HEK293T (cell line): ENCODE data around the gene MCM7.

Experiments
- CTCF ChIA-PET: fragments of 350-600 bp; formaldehyde crosslinking; extraction: SDS; loops from one replicate; lab custom pipeline; 2021; ENCODE audit warnings: antibody characterized with exemption, inconsistent platforms; lab: Yijun Ruan, JAX
- POLR2A ChIA-PET: fragments of 350-600 bp; formaldehyde crosslinking; extraction: SDS; loops from one replicate; lab custom pipeline; 2020; ENCODE audit warnings: antibody characterized with exemption, inconsistent platforms; lab: Yijun Ruan, JAX
- DNase-seq: peaks from one replicate; pipeline ENCODE4 v3.0.0; 2012; ENCODE audit warnings: mixed read lengths; ENCODE audit errors: extremely low spot score
- ARNT ChIP-seq: fragments of 450-650 bp; IDR thresholded peaks from 2 replicates; pipeline ENCODE4 v1.6.1; 2017; ENCODE audit warnings: mild to moderate bottlenecking
- BHLHE40 ChIP-seq: fragments of 450-650 bp; IDR thresholded peaks from 2 replicates; pipeline ENCODE4 v1.6.1; 2016; ENCODE audit warnings: mild to moderate bottlenecking, moderate library complexity, borderline replicate concordance
- CTBP1 ChIP-seq: fragments of 450-650 bp; IDR thresholded peaks from 2 replicates; pipeline ENCODE4 v1.6.1; 2016; ENCODE audit warnings: borderline replicate concordance
- ELF4 ChIP-seq: fragments of 450-650 bp; IDR thresholded peaks from 2 replicates; pipeline ENCODE4 v1.6.1; 2017; ENCODE audit warnings: antibody characterized with exemption
- FOXA1 ChIP-seq: fragments of 450-650 bp; IDR thresholded peaks from 2 replicates; pipeline ENCODE4 v1.6.1; 2016; ENCODE audit warnings: mild to moderate bottlenecking
- FOXK2 ChIP-seq: fragments of 450-650 bp; IDR thresholded peaks from 2 replicates; pipeline ENCODE4 v1.6.1; 2016; ENCODE audit warnings: mild to moderate bottlenecking
- FOXM1 ChIP-seq: fragments of 450-650 bp; IDR thresholded peaks from 2 replicates; pipeline ENCODE4 v1.6.1; 2017; ENCODE audit warnings: mild to moderate bottlenecking, borderline replicate concordance
- HDGF ChIP-seq: fragments of 450-650 bp; IDR thresholded peaks from 2 replicates; pipeline ENCODE4 v1.6.1; 2017; ENCODE audit warnings: antibody characterized with exemption, borderline replicate concordance
- L3MBTL2 ChIP-seq: fragments of 450-650 bp; conservative IDR thresholded peaks from 2 replicates; pipeline ENCODE4 v1.6.1; 2016; ENCODE audit warnings: mild to moderate bottlenecking
- LEF1 ChIP-seq: fragments of 450-650 bp; IDR thresholded peaks from 2 replicates; pipeline ENCODE4 v1.6.1; 2017; ENCODE audit warnings: mild to moderate bottlenecking, borderline replicate concordance
- NFRKB ChIP-seq: fragments of 450-650 bp; IDR thresholded peaks from 2 replicates; pipeline ENCODE4 v1.6.1; 2016; ENCODE audit warnings: mild to moderate bottlenecking, moderate library complexity
- SP1 ChIP-seq: fragments of 450-650 bp; IDR thresholded peaks from 2 replicates; pipeline ENCODE4 v1.6.1; 2017
- SUZ12 ChIP-seq: fragments of 450-650 bp; IDR thresholded peaks from 2 replicates; pipeline ENCODE4 v1.6.1; 2016; ENCODE audit warnings: mild to moderate bottlenecking
- TARDBP ChIP-seq: fragments of 450-650 bp; IDR thresholded peaks from 2 replicates; pipeline ENCODE4 v1.6.1; 2016
- ZNF384 ChIP-seq: fragments of 450-650 bp; IDR thresholded peaks from 2 replicates; pipeline ENCODE4 v1.6.1; 2016
- TF ChIP-seq, protein P1 (sequence below): fragments of 450-650 bp; IDR thresholded peaks from 2 replicates; pipeline ENCODE4 v1.6.1; 2016

Gene MCM7

GRCh38 chr7:100069991-100070390, 31.2 kb downstream of the MCM7 start:
- TF ChIP-seq HDGF, result no peak
- TF ChIP-seq TARDBP, result no peak
- TF ChIP-seq, protein P1, sequence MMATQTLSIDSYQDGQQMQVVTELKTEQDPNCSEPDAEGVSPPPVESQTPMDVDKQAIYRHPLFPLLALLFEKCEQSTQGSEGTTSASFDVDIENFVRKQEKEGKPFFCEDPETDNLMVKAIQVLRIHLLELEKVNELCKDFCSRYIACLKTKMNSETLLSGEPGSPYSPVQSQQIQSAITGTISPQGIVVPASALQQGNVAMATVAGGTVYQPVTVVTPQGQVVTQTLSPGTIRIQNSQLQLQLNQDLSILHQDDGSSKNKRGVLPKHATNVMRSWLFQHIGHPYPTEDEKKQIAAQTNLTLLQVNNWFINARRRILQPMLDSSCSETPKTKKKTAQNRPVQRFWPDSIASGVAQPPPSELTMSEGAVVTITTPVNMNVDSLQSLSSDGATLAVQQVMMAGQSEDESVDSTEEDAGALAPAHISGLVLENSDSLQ, result no peak
- TF ChIP-seq FOXM1, result no peak
- TF ChIP-seq CTBP1, result no peak
- TF ChIP-seq L3MBTL2, result no peak
- no peak for TF ChIP-seq FOXA1
- no peak for TF ChIP-seq BHLHE40
- TF ChIP-seq NFRKB, result no peak
- no peak for TF ChIP-seq SP1
- ChIA-PET CTCF (no interaction called here), POLR2A (no interaction called here)
- no peak for DNase-seq

DNA sequence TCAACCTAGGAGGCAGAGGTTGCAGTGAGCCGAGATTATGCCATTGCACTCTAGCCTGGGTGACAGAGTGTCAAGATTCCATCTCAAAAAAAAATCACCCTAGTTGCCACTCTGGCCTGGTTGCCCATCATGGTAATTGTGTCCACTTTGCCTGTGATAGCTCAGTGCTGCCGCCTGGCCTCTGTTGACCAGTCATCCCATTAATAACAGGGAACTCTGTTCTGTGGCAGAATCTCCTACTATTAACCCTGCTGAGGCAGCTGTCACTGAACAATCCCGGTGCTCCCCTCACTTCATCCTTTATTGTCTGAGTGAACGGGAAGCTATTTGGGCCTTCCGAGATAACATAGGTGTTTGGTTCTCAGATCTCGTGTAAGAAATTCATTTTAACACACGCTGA, 34.2 kb downstream of the MCM7 start:
- TF ChIP-seq CTBP1 (no peak), L3MBTL2 (no peak)
- POLR2A ChIA-PET, result interaction anchor here (0.6 to 1.0 kb wide), 2 partner anchors 17 to 362 kb away, joined by 4 read pairs; no protein-coding TSS in a partner anchor
- DNase-seq, result no peak
- CTCF ChIA-PET, result no interaction called here

DNA sequence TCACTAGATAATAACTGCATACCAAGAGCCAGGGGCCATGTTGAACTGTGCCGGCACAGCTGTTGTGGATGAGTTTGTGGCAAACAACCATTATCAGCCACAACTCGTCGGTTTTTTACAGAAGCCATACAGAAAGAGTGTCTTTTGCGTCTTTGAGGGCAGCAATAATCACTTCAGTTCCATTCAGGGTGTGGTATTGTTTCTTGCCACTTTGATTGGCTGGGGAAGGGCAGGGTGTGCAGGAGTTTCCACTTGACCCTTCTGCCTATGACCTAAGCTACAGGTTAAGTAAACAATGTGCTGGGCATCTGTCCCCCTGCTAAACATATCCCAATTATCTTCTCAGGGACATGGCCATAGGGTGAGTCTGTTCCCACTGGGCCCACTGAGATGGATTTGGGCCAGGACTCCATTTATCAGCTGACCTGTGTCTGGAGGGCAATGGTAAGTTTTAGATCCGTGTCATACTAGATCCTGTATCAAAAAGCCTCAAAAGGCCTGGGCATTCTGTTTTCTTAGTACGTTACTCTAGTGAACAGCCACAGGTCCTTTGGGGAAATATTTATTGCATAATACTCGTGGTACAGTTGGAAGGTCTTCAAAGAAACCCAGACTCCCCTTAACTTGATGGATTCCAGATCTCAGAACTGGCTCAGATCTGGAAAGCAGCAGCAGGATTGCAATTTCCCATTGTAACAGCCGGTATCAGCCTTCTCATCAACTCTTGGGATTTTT, 35.6 kb downstream of the MCM7 start:
- CTCF ChIA-PET, result no interaction called here
- POLR2A ChIA-PET, result no interaction called here
- no peak for TF ChIP-seq ELF4
- TF ChIP-seq, protein P1, result no peak
- TF ChIP-seq NFRKB, result no peak
- TF ChIP-seq FOXA1, result no peak
- no peak for TF ChIP-seq LEF1
- TF ChIP-seq SUZ12, result no peak
- TF ChIP-seq BHLHE40, result no peak
- no peak for TF ChIP-seq ZNF384
- no peak for TF ChIP-seq L3MBTL2
- TF ChIP-seq ARNT, result no peak
- no peak for TF ChIP-seq SP1
- TF ChIP-seq FOXM1, result no peak
- no peak for TF ChIP-seq FOXK2
- TF ChIP-seq HDGF, result no peak
- no peak for TF ChIP-seq TARDBP
- no peak for TF ChIP-seq CTBP1
- DNase-seq, result no peak

DNA sequence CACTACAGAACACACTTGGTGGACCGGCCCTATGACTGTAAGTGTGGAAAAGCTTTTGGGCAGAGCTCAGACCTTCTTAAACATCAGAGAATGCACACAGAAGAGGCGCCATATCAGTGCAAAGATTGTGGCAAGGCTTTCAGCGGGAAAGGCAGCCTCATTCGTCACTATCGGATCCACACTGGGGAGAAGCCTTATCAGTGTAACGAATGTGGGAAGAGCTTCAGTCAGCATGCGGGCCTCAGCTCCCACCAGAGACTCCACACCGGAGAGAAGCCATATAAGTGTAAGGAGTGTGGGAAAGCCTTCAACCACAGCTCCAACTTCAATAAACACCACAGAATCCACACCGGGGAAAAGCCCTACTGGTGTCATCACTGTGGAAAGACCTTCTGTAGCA, 37.0 kb downstream of the MCM7 start:
- POLR2A ChIA-PET, result interaction anchor here (1.0 to 2.3 kb wide), 4 partner anchors 14 to 62 kb away, joined by 4 to 6 read pairs (median 4); partner anchors contain the start of genes AP4M1, MBLAC1, MCM7 and ZKSCAN1
- CTCF ChIA-PET, result interaction anchor here (0.8 kb wide), 1 partner anchor 70 kb away, joined by 4 read pairs; no protein-coding TSS in a partner anchor
- DNase-seq, result no peak
- TF ChIP-seq, protein P1, result no peak
- TF ChIP-seq FOXA1, result no peak
- TF ChIP-seq FOXM1, result no peak
- TF ChIP-seq HDGF, result no peak

DNA sequence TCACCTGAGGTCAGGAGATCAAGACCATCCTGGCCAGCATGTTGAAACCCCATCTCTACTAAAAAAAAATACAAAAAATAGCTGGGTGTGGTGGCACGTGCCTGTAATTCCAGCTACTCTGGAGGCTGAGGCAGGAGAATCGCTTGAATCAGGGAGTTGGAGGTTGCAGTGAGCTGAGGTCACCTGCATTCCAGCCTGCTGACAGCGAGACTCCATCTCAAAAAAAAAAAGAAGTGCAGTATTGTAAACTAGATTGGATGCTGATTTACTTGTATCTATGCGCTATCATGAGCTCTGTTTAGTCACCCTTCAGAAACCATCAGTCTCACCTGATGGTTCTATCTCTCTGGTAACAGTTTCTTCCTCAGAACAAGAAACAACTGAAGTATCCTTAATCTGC, 37.8 kb downstream of the MCM7 start:
- TF ChIP-seq ZNF384, result no peak
- no peak for TF ChIP-seq ARNT
- TF ChIP-seq L3MBTL2, result no peak
- no peak for TF ChIP-seq HDGF
- TF ChIP-seq LEF1, result no peak
- TF ChIP-seq SP1, result no peak
- no peak for TF ChIP-seq BHLHE40
- TF ChIP-seq ELF4, result no peak
- TF ChIP-seq, protein P1, result no peak
- TF ChIP-seq NFRKB, result no peak
- no peak for TF ChIP-seq TARDBP
- no peak for TF ChIP-seq CTBP1
- TF ChIP-seq FOXK2, result no peak
- no peak for TF ChIP-seq FOXA1
- TF ChIP-seq FOXM1, result no peak
- no peak for TF ChIP-seq SUZ12
- POLR2A ChIA-PET, result interaction anchor here (0.8 to 2.3 kb wide), 4 partner anchors 14 to 63 kb away, joined by 3 to 6 read pairs (median 4); partner anchors contain the start of genes AP4M1, MBLAC1, MCM7 and ZKSCAN1
- no peak for DNase-seq
- CTCF ChIA-PET, result interaction anchor here (0.6 kb wide), 1 partner anchor 86 kb away, joined by 11 read pairs; no protein-coding TSS in a partner anchor
